Activated T-cell treated with anti-CD3 and anti-CD28 coated beads for 1 hour (primary cell): ENCODE measurements around the gene SLC10A4.

Source experiments
- DNase-seq: peaks from one replicate; pipeline ENCODE4 v3.0.0-alpha.2; 2020; ENCODE audit warnings: low read depth

The SLC10A4 gene

DNA sequence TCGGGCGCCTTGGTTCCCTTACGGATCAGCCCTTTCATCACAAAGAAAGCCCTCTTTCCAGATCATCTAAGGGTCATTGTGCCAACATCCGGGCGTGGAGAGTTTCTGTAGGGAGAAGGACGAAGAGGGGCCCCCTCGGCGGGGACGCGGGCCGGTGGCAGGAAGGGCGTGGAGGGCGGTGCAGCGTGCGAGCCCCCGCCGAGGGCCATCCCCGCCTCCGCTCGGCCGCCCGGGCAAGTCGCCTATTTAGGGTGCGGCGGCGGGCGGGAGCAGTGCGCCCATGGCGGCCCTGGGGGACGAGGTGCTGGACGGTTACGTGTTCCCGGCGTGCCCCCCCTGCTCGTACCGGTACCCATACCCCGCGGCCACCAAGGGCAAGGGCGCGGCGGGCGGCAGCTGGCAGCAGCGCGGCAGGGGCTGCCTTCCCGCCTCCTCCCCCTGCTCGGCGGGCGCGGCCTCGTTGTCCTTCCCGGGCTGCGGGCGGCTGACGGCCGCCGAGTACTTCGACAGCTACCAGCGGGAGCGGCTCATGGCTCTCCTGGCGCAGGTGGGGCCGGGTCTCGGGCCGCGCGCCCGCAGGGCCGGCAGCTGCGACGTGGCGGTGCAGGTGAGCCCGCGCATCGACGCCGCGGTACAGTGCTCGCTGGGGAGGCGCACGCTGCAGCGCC lies 7.0 kb downstream of the SLC10A4 start, which contains the start of gene ZAR1:
TSS of gene ZAR1 (plus strand) at position 241 of the 668 bp plus-strand sequence. CDS start at position 281, 40 bp downstream.
- no peak for DNase-seq

- DNase-seq = no peak
Measured at GRCh38 chr4:48490680-48491513, 7.8 kb downstream of the SLC10A4 start.

DNA sequence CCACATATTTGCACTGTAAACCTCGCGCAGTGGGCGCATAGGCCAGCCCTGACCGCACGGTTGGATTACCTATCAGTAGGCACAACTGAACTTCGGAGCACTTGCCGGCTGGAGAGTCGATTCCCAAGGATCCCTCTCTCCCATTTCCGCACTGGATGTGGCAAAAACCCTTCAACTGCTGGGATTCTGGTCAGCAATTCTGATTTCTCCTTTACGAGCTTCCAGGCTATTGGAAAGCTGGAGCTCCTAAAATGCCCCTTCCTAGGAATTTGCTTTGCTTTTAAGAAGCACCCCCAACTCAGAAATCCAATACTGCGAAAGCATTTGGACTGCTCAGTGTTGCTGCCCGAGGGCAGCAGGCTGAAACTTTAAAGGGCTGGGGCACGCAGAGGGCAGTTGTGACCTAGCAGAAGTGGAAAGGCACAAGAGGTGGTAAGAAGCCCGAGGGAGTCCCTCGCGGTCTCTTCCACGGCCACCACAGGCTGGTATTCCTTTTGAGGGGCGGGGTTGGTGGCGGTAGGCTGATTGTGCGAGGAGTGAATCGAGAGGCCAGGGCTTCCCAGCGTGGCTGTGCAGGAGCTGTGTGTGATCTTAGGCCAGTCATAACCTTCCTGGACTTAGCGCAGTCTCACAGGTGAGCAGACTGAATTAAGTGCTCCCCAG lies 8.5 kb downstream of the SLC10A4 start:
- no peak for DNase-seq

DNA sequence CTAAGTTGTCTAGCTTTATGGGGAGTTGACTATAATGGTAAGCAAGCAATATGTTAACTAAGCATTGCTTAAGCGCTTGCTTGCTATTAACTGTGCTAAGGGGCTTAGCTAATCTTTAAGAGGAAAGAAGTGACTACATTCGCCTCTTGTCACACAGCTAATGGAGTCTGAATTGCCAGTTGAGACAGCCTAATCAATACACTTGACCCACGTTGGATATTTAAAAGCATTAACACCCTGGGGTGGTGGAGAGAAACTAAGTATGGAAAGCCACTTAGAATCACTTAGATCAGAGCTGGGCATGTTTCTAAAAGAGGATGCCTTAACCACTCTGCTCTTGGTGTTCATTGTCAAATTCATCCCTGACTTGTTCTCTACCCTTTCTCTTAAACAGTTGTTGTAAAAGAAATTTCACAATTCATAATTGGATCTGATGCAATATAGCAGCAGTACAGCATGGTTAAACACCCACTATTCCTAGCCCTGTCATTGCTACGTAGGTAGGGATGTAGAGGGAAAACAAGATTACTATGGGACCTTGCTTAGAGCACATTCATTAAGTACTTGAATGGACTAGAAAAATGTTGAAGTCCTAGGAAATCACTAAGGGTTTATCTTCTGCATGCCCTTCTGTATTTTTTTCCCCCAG lies 10.4 kb downstream of the SLC10A4 start:
- DNase-seq = no peak

GRCh38 chr4:48495941-48496340 lies 12.8 kb downstream of the SLC10A4 start:
- DNase-seq = no peak

DNA sequence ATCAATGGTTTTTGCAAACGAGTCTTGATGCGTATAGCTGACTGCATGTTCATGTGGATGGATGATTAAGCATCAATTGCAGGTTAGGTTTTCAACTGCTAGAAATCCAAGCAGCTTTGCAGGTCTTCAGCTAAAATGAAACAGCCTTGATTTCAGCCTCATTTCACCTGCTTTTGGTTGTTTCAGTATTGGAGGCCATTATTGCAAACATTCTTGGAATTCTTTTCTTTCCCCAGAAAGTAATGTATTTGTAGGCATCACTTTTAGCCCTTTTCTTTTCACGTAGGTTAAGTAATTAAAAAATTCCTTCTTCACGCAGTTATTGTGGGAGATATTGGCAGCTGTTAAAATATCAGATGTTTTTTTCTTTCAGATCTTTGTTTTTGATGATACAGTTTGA lies 15.8 kb downstream of the SLC10A4 start:
- DNase-seq = no peak

DNA sequence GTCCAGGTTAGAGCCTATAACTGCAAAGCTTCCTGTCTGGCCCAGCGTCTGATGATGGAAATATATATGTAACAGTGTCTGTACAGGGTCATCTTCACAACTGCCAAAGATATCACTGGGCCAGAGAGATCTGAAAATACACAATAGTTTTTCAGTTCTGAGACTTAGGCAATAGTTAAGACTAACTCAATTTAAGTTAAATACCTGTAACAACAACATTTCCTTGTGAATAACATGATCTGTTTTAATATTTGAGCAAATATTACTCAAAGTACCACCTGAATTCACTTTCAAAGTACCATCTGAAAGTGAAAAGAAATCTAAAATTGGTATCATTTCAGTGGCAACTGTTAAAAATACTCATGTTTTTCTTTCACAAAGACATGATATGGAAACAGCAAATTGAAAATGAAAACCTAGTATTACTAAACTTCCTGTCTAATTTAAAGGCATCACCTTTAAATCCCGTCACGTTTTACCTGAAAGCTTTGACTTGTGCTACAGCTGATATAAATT lies 16.5 kb downstream of the SLC10A4 start:
- no peak for DNase-seq

GRCh38 chr4:48503233-48504025 lies 20.3 kb downstream of the SLC10A4 start:
- no peak for DNase-seq

DNA sequence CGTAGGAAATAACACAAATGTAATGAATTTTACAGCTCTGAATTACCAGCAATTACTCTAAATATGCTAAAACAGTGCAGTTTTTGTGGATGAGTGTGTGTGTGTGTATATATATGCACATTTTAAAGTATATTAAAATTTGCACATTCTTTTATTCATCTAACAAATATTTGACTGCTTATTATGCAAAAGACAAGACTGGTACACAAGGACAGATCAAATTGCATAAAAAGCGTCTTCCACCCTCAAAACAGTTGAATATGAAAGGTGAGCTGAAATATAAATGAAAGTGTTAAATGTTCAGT lies 20.8 kb downstream of the SLC10A4 start:
- DNase-seq = no peak

DNA sequence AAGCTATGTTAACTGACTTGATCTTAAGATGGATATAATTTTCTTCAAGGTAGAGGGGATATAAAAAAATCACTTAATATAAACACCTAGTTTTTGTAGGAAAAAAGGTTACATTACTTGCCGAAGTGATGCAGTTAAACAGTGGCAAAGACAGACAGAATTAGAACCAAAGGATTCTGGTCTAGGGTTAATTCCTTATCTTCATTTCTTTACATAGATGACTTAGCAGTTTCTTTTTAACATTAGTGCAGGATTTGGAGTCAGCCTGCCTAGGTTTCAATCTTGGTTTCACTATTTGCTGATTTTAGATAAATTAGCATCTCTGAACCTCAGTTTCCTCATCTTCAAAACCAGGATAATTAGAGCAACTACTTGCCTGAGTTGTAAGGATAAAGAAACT lies 21.2 kb downstream of the SLC10A4 start:
- no peak for DNase-seq

- no peak for DNase-seq
Measured at GRCh38 chr4:48506716-48507115, 23.6 kb downstream of the SLC10A4 start.

DNA sequence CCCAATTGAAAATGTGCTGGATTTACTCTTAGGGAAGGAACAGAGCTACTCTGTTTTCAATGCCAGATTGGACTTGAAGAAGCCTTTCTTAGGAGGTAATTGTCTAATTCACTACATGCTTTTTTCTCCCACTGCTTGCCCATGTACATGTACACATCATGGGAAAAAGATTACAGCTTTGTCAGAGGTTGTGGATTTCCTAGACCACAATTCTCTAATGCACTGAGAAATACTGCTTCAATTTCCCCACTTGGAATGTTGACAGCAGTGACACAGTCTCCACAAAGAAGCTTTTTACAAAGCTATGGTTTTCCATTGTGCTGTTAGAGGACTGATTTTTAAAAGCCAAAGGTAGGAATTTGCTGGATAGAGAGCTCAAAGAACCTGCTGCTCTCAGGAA lies 26.4 kb downstream of the SLC10A4 start:
- no peak for DNase-seq

GRCh38 chr4:48518143-48518542 lies 35.0 kb downstream of the SLC10A4 start:
- no peak for DNase-seq

- no peak for DNase-seq
Measured at GRCh38 chr4:48526406-48526805, 43.3 kb downstream of the SLC10A4 start.

- no peak for DNase-seq
Measured at GRCh38 chr4:48538358-48538757, 55.2 kb downstream of the SLC10A4 start.
